HG02973 (cell line): ENCODE results near the gene AKAP13.

ENCODE experiments used
- ATAC-seq: cut with Tn5 transposase; IDR thresholded peaks from one replicate; pipeline ENCODE4 v1.9.1; 2021; ENCODE audit warnings: moderate library complexity; ENCODE audit not compliant: unreplicated experiment

Gene AKAP13

GRCh38 chr15:85748176-85748575 lies 367.8 kb downstream of the AKAP13 start:
- no peak for ATAC-seq

GRCh38 chr15:85748729-85749128 lies 368.3 kb downstream of the AKAP13 start:
- ATAC-seq: no peak

GRCh38 chr15:85749261-85750151 lies 369.1 kb downstream of the AKAP13 start:
- ATAC-seq: no peak

GRCh38 chr15:85750319-85751290 lies 370.2 kb downstream of the AKAP13 start:
- ATAC-seq: no peak

GRCh38 chr15:85751291-85752123 lies 371.1 kb downstream of the AKAP13 start:
- no peak for ATAC-seq

- ATAC-seq: no peak
Observed at GRCh38 chr15:85752124-85752475, 371.7 kb downstream of the AKAP13 start.

GRCh38 chr15:85752491-85752961 lies 372.1 kb downstream of the AKAP13 start:
- no peak for ATAC-seq

GRCh38 chr15:85753261-85753660 lies 372.9 kb downstream of the AKAP13 start:
- ATAC-seq: no peak

GRCh38 chr15:85753791-85754452 lies 373.5 kb downstream of the AKAP13 start:
- no peak for ATAC-seq

- no peak for ATAC-seq
Observed at GRCh38 chr15:85754989-85755388, 374.6 kb downstream of the AKAP13 start.

- no peak for ATAC-seq
Observed at GRCh38 chr15:85755471-85755870, 375.1 kb downstream of the AKAP13 start.

- ATAC-seq: no peak
Observed at GRCh38 chr15:85755942-85756341, 375.5 kb downstream of the AKAP13 start.

GRCh38 chr15:85756411-85757072 lies 376.1 kb downstream of the AKAP13 start:
- no peak for ATAC-seq

- no peak for ATAC-seq
Observed at GRCh38 chr15:85757073-85757938, 376.9 kb downstream of the AKAP13 start.

GRCh38 chr15:85757939-85758654 lies 377.7 kb downstream of the AKAP13 start:
- no peak for ATAC-seq

GRCh38 chr15:85758655-85758978 lies 378.2 kb downstream of the AKAP13 start:
- ATAC-seq: no peak

- no peak for ATAC-seq
Observed at GRCh38 chr15:85759376-85759775, 379.0 kb downstream of the AKAP13 start.

- ATAC-seq: no peak
Observed at GRCh38 chr15:85760049-85760448, 379.6 kb downstream of the AKAP13 start.
